DMS153 treated with DMSO at 0.1 percent for 48 hours (cell line): ENCODE measurements around the gene SLC31A1.
"Not testable (repeated sequence)": the region's sequence is repeated elsewhere in the genome, so short reads cannot be mapped to it uniquely, and the experiment has no call there.

ENCODE experiments used
- DNase-seq: peaks from one replicate; lab custom pipeline; 2025; ENCODE audit not compliant: unreplicated experiment; lab: John Stamatoyannopoulos, UW

Gene SLC31A1

GRCh38 chr9:113220467-113221002 lies 809 bp upstream of the SLC31A1 start:
- no peak for DNase-seq

- no peak for DNase-seq
Measured at GRCh38 chr9:113221800-113222481, 597 bp downstream of the SLC31A1 start.

DNA sequence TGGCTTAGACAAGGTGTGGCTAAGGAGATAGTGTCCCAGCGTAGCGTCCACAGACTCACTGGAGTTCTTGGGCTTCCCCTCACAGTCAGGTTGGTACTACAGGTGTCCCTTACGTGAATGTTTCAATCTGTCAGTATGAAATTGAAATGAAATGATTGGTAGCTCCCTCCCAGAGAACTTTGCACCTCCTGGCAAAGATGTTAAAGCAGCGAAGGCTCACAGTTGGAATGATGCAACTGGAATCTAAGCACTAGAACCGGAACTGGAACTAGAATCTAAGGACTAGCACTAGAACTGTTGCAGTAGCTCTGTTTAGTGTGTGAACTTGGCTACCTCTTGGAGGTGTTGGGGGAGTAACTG lies 1.1 kb downstream of the SLC31A1 start:
- no peak for DNase-seq

DNA sequence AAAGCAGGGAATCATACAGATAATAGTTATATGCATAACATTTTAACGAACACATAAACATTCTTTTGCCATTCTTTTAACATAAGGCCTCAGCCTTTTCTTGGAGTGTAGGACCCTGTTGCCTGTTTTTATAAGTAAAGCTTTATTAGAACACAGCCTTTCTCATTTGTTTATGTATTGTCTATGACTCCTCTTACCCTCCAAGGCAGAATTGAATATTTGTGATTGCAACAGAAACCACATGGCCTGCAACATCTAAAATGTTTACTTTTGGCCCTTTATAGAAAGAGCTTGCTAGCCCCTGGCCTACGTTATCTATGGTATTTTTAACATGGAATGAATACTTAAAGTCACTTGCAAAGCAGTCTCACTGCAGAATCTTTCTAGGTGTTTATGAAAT lies 2.6 kb downstream of the SLC31A1 start:
- DNase-seq, result no peak

DNA sequence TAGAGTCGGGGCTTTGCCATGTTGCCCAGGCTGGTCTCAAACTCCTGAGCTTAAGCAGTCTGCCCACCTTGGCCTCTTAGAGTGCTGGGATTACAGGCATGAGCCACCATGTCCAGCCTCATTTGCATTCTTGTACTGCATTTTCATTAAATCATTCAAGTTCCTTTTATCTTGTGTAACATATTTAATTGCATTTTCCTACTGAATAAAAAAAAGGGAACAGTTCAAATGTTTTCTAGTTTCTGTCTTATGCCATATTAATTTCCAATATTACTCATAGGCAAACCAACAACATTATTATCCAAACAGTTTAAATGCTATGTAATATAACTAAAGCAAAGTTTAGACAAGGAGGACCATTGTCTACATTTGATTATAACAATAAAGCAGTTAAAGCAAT lies 6.1 kb downstream of the SLC31A1 start:
- no peak for DNase-seq

GRCh38 chr9:113228130-113228665 lies 6.9 kb downstream of the SLC31A1 start:
- DNase-seq, result peak; percentile 21

- no peak for DNase-seq
Measured at GRCh38 chr9:113231701-113232100, 10.4 kb downstream of the SLC31A1 start.

- DNase-seq, result not testable (repeated sequence)
Measured at GRCh38 chr9:113235701-113236255, 14.4 kb downstream of the SLC31A1 start.

DNA sequence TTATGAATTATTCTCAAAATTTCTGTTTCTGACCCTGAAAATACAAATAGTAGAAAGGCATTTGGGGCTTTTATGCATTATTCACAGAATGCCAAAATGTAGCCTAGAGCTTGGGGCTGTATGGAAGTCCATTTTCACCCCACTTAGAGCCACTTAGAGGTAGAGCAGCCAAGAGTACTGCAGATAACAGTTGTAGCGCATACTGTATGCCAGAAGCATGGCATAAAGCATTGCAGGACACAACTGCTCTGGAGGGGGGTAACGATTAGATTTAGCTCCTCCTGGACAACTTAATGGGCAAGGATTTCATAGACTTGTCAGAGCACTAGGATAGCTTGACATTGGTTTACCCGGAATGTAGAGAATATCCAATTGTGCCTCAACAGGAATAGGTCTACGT lies 15.7 kb downstream of the SLC31A1 start:
- DNase-seq, result no peak

- no peak for DNase-seq
Measured at GRCh38 chr9:113238202-113238858, 17.0 kb downstream of the SLC31A1 start.

GRCh38 chr9:113238859-113239232 lies 17.5 kb downstream of the SLC31A1 start:
- DNase-seq, result no peak

- no peak for DNase-seq
Measured at GRCh38 chr9:113241161-113241560, 19.8 kb downstream of the SLC31A1 start.

- no peak for DNase-seq
Measured at GRCh38 chr9:113244556-113244955, 23.2 kb downstream of the SLC31A1 start.

GRCh38 chr9:113245894-113246293 lies 24.6 kb downstream of the SLC31A1 start:
- DNase-seq, result no peak

- DNase-seq, result no peak
Measured at GRCh38 chr9:113246928-113247327, 25.6 kb downstream of the SLC31A1 start.

DNA sequence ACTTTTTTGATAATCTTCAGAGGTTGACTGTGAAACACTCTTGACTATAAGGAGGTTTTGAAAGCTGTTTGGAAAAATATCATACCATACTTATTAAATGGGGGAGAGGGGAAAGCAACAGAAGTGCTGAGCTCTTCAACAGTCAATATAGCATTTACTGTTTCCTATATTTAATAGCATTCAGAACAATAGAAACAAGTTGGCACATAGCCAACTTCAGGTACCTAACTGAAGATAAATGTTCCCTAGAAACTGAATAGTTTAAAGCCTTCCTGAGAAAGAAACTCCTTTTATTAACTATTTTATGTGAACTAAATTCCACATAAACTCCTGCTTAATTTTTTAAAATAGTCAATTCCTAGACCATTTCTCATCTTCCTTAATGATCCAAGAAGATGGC lies 26.3 kb downstream of the SLC31A1 start:
- peak; percentile 3 for DNase-seq

DNA sequence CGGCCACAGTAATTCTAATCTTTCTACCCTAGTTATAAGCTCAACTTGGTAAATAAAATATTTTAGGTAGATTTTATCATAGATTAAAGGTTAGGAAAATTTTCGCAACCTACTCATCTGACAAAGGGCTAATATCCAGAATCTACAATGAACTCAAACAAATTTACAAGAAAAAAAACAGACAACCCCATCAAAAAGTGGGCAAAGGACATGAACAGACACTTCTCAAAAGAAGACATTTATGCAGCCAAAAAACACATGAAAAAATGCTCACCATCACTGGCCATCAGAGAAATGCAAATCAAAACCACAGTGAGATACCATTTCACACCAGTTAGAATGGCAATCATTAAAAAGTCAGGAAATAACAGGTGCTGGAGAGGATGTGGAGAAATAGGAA lies 28.3 kb downstream of the SLC31A1 start:
- not testable (repeated sequence) for DNase-seq

GRCh38 chr9:113250807-113251206 lies 29.5 kb downstream of the SLC31A1 start:
- no peak for DNase-seq

GRCh38 chr9:113254991-113255390 lies 33.6 kb downstream of the SLC31A1 start:
- DNase-seq, result no peak

DNA sequence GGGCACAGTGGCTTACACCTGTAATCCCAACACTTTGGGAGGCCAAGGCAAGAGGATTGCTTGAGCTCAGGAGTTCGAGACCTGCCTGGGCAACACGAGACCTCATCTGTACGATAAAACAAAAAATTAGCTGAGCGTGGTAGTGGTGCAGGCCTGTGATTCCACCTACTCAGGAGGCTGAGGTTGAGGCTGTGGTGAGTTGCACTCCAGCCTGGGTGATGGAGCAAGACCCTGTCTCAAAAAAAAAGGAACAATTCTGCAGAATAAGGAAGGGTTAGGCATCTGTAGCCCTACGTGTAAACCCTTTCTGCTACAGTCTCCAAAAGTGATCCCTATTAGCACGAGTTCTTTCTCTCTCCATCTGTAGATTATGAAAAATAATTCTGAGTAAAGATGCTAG lies 34.1 kb downstream of the SLC31A1 start:
- no peak for DNase-seq

- DNase-seq, result no peak
Measured at GRCh38 chr9:113257863-113258262, 36.5 kb downstream of the SLC31A1 start.

DNA sequence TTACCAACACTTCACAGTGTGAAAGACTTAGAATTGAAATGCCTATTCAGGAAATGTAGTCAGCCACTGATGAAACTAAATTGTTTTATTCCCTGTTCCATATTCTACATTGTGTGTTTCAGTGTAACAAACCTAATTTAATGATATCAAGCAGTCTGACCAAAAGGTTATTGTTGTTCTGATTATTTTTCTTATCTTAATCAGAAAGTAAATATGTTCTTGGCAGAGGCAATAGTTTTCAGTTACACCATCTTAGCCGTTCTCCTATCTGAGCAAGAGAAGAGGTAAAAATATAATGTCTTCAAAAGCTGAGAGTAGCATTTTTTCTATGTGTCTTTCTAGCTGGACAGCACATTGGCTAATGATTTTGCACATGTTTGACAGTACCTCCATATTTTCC lies 36.9 kb downstream of the SLC31A1 start:
- DNase-seq, result no peak
